Subcutaneous adipose tissue (tissue), 4 donors: Measurements from ENCODE around the gene LY6G6D. TPM values are rescaled to one million over a fixed set of nuclear protein-coding genes. Genes with fewer than 3 reads are reported as not detected.

ENCODE experiments used
- CTCF ChIP-seq: fragments of 450-650 bp; IDR thresholded peaks from one replicate; pipeline ENCODE4 v1.5.1; 2016; ENCODE audit warnings: low read depth, mild to moderate bottlenecking, control low read depth, antibody characterized with exemption, moderate library complexity
- total RNA-seq, 4 donors: library from RNA; depleted of rRNA; stranded (reverse); fragments of >200 nt; gene quantifications; one replicate each; pipeline ENCODE4 v1.1.0, GENCODE V29; 2016

The LY6G6D gene
- total RNA-seq, 4 donors from 2014 or later = not detected

DNA sequence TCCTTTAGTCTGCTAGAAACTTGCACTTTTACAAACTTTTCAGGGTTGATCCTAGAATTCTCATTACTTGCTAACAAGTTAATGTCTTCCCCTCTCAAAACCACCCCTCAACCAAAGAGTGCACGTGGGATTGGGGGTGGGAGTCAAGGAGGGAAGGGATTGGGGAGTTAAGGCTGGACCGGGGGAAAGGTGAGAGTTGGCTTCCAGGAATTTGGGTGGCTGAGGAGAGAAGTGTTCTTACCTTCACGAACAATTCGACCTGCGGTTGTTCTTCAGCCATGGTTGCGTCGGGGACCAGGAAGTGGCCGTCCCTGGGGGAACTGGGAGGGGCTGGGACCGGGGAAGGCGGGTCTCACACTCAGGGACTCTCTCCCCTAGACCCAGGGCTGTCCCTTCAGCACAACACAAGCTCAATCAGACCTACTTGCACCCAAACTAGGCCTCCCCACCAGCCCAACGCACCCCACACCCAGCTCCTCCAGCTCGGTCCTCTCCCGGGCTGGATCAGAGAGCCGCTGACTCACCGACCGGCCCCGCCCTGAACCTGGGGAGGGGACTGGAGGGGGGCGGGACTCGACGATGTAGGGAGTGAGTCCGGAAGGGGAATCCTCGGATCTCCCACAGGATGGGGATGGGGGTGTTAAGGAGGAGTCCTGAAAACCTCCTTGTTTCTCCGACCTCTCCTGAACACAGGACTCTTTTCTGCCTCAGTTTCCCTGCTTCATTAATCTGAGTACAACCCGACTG lies 21.0 kb downstream of the LY6G6D start, which contains the start of gene CLIC1:
TSS of gene CLIC1 (minus strand) at position 510 of the 747 bp plus-strand sequence. CDS start at position 280, 230 bp downstream.
- TF ChIP-seq CTCF = no peak

- TF ChIP-seq CTCF = no peak
These were observed 21.7 kb downstream of the LY6G6D start for GRCh38 chr6:31736768-31737314.

DNA sequence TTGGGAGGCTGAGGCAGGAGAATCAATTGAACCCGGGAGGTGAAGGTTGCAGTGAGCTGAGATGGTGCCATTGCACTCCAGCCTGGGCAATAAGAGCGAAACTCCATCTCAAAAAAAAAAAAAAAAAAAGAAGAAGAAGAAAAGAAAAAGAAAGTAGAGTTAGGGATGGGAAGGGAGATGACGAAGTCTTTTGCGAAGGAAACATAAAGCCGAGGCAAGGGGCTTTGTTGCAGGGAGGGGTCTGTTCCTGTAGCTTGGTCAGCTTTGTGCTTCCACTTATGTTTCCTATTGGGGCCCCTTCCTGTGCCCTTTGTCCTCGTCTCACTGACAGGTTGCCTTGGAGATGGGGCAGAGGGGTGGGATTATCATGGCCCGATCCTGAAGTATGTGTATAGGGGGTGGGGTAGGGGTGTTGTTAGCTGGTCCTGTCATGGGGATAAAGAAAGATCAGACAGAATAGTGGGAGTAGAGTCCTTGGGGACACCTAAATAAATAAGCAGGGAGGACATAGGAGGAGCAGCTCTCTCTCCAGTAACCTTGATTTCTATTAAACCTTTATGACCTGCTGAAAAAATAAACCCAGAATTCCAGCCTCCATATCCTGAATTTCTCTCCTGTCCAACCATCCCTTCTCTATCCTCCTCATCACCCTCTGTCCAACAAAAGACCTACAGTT lies 22.3 kb downstream of the LY6G6D start:
- no peak for TF ChIP-seq CTCF

GRCh38 chr6:31737991-31738979 lies 23.1 kb downstream of the LY6G6D start:
- TF ChIP-seq CTCF = no peak

DNA sequence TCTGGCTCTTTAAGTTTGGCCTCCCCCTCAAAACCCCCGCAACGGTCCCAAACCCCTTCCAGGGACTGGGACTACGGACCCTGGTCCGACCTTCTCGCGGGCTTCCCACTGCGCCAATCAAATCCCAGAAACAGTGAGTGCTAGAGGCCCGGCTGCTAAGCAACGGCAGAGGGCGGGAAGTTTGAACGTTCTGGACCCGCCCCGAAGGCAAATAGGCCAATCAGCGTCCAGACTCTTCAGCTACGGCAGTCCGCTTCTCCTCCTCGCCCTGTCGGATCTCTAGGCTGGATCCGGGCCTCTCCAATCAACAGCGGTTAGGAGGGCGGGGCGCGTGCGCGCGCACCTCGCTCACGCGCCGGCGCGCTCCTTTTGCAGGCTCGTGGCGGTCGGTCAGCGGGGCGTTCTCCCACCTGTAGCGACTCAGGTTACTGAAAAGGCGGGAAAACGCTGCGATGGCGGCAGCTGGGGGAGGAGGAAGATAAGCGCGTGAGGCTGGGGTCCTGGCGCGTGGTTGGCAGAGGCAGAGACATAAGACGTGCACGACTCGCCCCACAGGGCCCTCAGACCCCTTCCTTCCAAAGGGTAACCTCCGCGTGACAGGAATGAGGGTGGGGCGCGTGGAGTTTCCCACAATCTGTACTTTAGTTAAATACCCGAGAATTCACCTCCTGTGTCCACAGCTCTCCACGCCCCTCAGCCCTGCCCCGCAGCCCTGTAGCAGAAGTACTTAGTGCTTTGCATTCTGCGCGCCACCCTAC lies 24.7 kb downstream of the LY6G6D start, which contains the start of gene MSH5:
TSS of gene MSH5 (plus strand) at position 367 of the 758 bp plus-strand sequence. CDS start 462 bp downstream, outside the sequence.
- TF ChIP-seq CTCF = no peak

DNA sequence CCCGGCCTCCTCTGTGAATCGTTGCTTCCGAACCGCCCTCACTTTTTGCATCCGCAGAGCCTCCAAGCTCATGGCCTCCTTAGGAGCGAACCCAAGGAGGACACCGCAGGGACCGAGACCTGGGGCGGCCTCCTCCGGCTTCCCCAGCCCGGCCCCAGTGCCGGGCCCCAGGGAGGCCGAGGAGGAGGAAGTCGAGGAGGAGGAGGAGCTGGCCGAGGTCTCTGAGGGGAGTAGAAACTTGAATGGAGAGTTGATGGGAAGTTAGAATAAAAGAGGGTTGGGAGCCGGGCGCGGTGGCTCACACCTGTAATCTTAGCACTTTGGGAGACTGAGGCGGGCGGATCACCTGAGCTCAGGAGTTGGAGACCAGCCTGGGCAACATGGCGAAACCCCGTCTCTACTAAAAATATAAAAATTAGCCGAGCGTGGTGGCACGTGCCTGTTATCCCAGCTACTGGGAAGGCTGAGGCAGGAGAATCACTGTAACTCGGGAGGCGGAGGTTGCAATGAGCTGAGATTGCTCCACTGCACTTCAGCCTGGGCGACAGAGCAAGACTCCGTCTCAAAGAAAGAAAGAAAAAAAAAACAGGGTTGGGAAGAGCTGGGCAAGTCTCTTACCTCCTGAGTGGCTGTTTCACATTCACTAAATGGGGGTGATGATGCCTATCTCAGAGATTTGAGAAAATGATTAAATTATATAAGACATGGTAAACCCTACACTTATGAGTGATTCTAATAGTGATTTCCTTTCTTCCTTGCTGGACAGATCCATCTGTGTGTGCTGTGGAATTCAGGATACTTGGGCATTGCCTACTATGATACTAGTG lies 25.5 kb downstream of the LY6G6D start:
- no peak for TF ChIP-seq CTCF
